ENCODE results near the gene ARL15. TPM values are rescaled to one million over a fixed set of nuclear protein-coding genes. Genes with fewer than 3 reads are reported as not detected.
A peak's percentile ranks its signal among the peaks of the same experiment; 100 is the strongest.

Gene ARL15
- total and polyA plus RNA-seq, 9 of the 15 experiments (the other 6 are each of a cell fraction or from before 2014, with no cell fraction given), result 18.5 to 80.4 (median 57.0) TPM

DNA sequence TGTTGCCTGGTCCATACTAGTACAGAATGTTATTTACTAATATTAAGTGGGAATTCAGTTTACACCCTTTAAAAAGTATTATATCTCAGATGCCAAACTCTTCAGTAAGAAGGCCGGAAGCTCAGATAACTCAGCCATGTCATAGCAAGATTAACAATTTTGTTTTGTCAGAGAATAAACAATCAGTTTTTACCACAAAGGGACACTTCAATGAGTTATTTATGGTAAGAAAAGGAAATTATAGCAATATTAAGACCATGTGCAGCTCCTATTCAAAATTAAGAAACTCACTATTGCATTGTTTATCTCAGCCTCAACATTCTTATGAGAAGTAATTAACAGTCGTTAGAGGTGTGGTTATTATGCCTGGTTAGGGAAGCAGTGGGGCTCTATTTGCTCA is 13.1 kb upstream of the ARL15 start (continued):
- peak in 1 of 2 experiments; percentile 73; a peak in 2 of 4 replicates for TF ChIP-seq RCOR1 (IDR thresholded peaks at IDR 0.05; ENCODE audit: borderline replicate concordance in 1 of 2, low read depth in 2 of 2, low read length in 2 of 2)
- peak; percentile 74; the same call in 1 of the 2 replicates for TF ChIP-seq EP300 (IDR thresholded peaks at IDR 0.05; ENCODE audit: low read length)
- TF ChIP-seq ETV1 (tag; conservative IDR thresholded peaks at IDR 0.05; ENCODE audit: low read depth), result peak; percentile 72; the same call in 1 of the 2 replicates
- peak; percentile 49; the same call in 1 of the 2 replicates for TF ChIP-seq RFX7 (CRISPR knock-in tag; IDR thresholded peaks at IDR 0.05)
- peak; percentile 63 for TF ChIP-seq TCF3 (CRISPR knock-in tag; IDR thresholded peaks at IDR 0.05)
- TF ChIP-seq MEIS2 (IDR thresholded peaks at IDR 0.05; ENCODE audit: partially characterized antibody), result peak; percentile 91
- TF ChIP-seq FOXM1 (IDR thresholded peaks at IDR 0.05; ENCODE audit: low read depth), result 0 out of 2 replicates have a peak, but pooled peaks have one; percentile 36
- TF ChIP-seq FOXM1 (CRISPR knock-in tag; IDR thresholded peaks at IDR 0.05; ENCODE audit: low read depth), result no peak
- no peak for TF ChIP-seq YBX1 (IDR thresholded peaks at IDR 0.05)
- TF ChIP-seq NFE2 (IDR thresholded peaks at IDR 0.05; ENCODE audit: low read depth), result 0 out of 2 replicates have a peak, but pooled peaks have one; percentile 14
- no peak for TF ChIP-seq ZBED1 (IDR thresholded peaks at IDR 0.05)
- peak; percentile 77 for TF ChIP-seq CBFA2T3 (IDR thresholded peaks at IDR 0.05)
- TF ChIP-seq NFIC (IDR thresholded peaks at IDR 0.05), result no peak

GRCh38 chr5:54320256-54320655 is 9.9 kb upstream of the ARL15 start:
- Histone ChIP-seq H3K9ac (ENCODE audit: insufficient read depth in 1 of 2, low read depth in 2 of 2, low read length in 2 of 2) (no peak overlapping the region), H3K4me3 (no peak overlapping the region), H3K9me1 (ENCODE audit: control insufficient read depth, insufficient read depth, low read length) (no peaks in the 10 kb centered on the region), H4K20me1 (replicated peaks; ENCODE audit: control insufficient read depth, insufficient read depth, low read length) (no peaks in the 10 kb centered on the region), H3K9me3 (replicated peaks; ENCODE audit: control insufficient read depth, insufficient read depth, low read depth, low read length) (no peaks in the 10 kb centered on the region), H3K79me2 (ENCODE audit: control insufficient read depth, insufficient read depth, low read length) (peaks cover 88% of the 10 kb centered on the region), H3K4me2 (ENCODE audit: insufficient read depth, low read length) (no peak overlapping the region), H2AFZ (ENCODE audit: low read depth, low read length) (no peak overlapping the region), H3K27me3 (ENCODE audit: control insufficient read depth in 2 of 2, insufficient read depth in 2 of 2, low read length in 2 of 2) (no peaks in the 10 kb centered on the region), H3K27ac (ENCODE audit: extremely low read depth, low read depth, low read length) (peak overlapping the region; percentile 27; the same call in 1 of the 3 replicates), H3K36me3 (ENCODE audit: control insufficient read depth, insufficient read depth, low read length) (peaks cover 96% of the 10 kb centered on the region), H3K4me1 (replicated peaks in 1 of 2; ENCODE audit: control insufficient read depth in 2 of 2, insufficient read depth in 2 of 2, low read length in 2 of 2) (peaks cover 9 to 81% of the 10 kb centered on the region in 2 experiments; a peak in 4 of 5 replicates)
- POLR2A ChIA-PET, result interaction anchor here (0.6 to 4.2 kb wide), 2 partner anchors 9 to 99 kb away, joined by 4 to 43 read pairs; partner anchors contain the start of gene ARL15
- FAIRE-seq (no peak), ATAC-seq (no peak), DNase-seq (ENCODE audit: extremely low read depth in 1 of 4, low spot score in 3 of 4) (no peak)
- no peak for TF ChIP-seq NONO (IDR thresholded peaks at IDR 0.05; ENCODE audit: low read depth in 2 of 2, low read length in 1 of 2)
- no peak for TF ChIP-seq NR2C1 (IDR thresholded peaks at IDR 0.05)
- TF ChIP-seq NR2C1 (tag; IDR thresholded peaks at IDR 0.05), result no peak
- peak; percentile 45; the same call in 1 of the 2 replicates for TF ChIP-seq RBFOX2 (IDR thresholded peaks at IDR 0.05; ENCODE audit: low read depth, low read length)
- TF ChIP-seq HMG20B (CRISPR knock-in tag; IDR thresholded peaks at IDR 0.05), result no peak
- TF ChIP-seq MTA3 (IDR thresholded peaks at IDR 0.05; ENCODE audit: borderline replicate concordance), result no peak
- peak; percentile 8; the same call in 1 of the 2 replicates for TF ChIP-seq POLR2AphosphoS5 (IDR thresholded peaks at IDR 0.05; ENCODE audit: control insufficient read depth, insufficient read depth, low read depth, low read length)
- no peak for TF ChIP-seq KDM5B (IDR thresholded peaks at IDR 0.05; ENCODE audit: insufficient replicate concordance, low read depth, low read length)
- intact Hi-C loops (cut with micrococcal nuclease), result no loop called here
- in situ Hi-C loops (cut with MboI), result no loop called here
- 63% methylated on average over 1 of the region's 1 CpG for WGBS (ENCODE audit: insufficient coverage, low coverage, missing lambda C conversion rate)
- CTCF ChIA-PET (ENCODE audit: low intra/inter-chr PET ratio), result no interaction called here
- no TSS peak for BruUV-seq (replicated peaks)

All from K562 (cell line).